ENCODE results near the gene DNM3.

DNA sequence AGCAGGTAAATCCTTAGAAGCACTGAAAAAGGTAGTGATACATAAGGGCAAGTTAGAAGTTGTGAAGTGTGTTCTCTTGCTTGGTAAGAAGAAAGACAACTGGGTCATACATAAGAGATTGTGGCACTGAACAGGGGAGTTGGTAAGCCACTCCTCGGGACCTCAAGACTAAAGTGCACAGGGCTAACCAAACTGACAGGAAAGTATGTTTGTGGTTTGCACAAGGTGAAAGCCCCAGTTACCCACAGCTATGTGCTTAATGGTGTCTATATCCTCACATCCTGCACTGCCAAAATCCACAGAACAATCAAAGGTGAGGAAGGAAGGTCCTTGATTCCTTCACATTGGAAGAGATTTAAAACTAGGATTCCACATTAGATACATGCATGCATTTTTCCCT, 276.5 kb downstream of the DNM3 start:
- TF ChIP-seq, protein P1, sequence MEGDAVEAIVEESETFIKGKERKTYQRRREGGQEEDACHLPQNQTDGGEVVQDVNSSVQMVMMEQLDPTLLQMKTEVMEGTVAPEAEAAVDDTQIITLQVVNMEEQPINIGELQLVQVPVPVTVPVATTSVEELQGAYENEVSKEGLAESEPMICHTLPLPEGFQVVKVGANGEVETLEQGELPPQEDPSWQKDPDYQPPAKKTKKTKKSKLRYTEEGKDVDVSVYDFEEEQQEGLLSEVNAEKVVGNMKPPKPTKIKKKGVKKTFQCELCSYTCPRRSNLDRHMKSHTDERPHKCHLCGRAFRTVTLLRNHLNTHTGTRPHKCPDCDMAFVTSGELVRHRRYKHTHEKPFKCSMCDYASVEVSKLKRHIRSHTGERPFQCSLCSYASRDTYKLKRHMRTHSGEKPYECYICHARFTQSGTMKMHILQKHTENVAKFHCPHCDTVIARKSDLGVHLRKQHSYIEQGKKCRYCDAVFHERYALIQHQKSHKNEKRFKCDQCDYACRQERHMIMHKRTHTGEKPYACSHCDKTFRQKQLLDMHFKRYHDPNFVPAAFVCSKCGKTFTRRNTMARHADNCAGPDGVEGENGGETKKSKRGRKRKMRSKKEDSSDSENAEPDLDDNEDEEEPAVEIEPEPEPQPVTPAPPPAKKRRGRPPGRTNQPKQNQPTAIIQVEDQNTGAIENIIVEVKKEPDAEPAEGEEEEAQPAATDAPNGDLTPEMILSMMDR (IDR thresholded peaks at IDR 0.05; ENCODE audit: insufficient read depth, low read depth, low read length): no peak
- no peak for TF ChIP-seq EZH2 (IDR thresholded peaks at IDR 0.05; ENCODE audit: insufficient read depth, low read length)
